ENCODE measurements around the gene MYLK4. TPM values are rescaled to one million over a fixed set of nuclear protein-coding genes. Genes with fewer than 3 reads are reported as not detected.

MYLK4 gene
- total and polyA plus RNA-seq, 9 donors = 0.24 to 0.83 (median 0.50) TPM

GRCh38 chr6:2746557-2747061 is 4.1 kb downstream of the MYLK4 start:
- WGBS, 3 donors = 72 to 80% (median 73%) methylated on average over 7 of the region's 7 CpGs
- no peak for DNase-seq
- H3K4me1 ChIP-seq (ENCODE audit: insufficient read depth) = no peaks in the 10 kb centered on the region
- H3K36me3 ChIP-seq = no peaks in the 10 kb centered on the region
- no peak overlapping the region for H3K4me3 ChIP-seq
- H3K27ac ChIP-seq = no peak overlapping the region
- TF ChIP-seq POLR2A (IDR thresholded peaks at IDR 0.05) (no peak), EP300 (IDR thresholded peaks at IDR 0.05) (no peak)
- TF ChIP-seq, protein P1, sequence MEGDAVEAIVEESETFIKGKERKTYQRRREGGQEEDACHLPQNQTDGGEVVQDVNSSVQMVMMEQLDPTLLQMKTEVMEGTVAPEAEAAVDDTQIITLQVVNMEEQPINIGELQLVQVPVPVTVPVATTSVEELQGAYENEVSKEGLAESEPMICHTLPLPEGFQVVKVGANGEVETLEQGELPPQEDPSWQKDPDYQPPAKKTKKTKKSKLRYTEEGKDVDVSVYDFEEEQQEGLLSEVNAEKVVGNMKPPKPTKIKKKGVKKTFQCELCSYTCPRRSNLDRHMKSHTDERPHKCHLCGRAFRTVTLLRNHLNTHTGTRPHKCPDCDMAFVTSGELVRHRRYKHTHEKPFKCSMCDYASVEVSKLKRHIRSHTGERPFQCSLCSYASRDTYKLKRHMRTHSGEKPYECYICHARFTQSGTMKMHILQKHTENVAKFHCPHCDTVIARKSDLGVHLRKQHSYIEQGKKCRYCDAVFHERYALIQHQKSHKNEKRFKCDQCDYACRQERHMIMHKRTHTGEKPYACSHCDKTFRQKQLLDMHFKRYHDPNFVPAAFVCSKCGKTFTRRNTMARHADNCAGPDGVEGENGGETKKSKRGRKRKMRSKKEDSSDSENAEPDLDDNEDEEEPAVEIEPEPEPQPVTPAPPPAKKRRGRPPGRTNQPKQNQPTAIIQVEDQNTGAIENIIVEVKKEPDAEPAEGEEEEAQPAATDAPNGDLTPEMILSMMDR (IDR thresholded peaks at IDR 0.05) = no peak
- H3K9me3 ChIP-seq = no peaks in the 10 kb centered on the region
- intact Hi-C loops (cut with DNase I) = loop anchor here in 3 of 4 donors (5.0 to 10.0 kb wide), 2 partner anchors 1142 to 1149 kb away; partner anchors contain the start of gene FOXC1 (in 1 of the 3)
- H3K27me3 ChIP-seq = no peaks in the 10 kb centered on the region

DNA sequence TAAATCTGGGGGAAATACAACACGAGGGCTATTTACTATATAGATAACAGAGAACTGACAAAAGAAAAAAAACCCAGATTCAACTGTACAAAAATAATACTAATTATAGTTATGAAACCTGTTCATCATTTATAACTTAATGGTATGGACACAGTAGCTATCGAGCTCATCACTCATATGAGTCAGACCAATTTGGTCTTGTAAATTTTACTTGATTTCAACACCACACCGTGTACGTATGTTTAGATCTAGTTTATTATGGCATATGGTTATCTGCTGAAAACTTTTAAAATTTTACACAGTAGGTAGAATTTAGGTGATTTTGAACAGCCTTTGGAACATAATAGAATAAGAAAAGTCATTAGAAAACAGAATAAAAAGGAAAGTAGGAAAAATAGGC is 5.5 kb downstream of the MYLK4 start:
- Histone ChIP-seq H3K4me3 (no peak overlapping the region), H3K4me1 (ENCODE audit: insufficient read depth) (no peaks in the 10 kb centered on the region), H3K27ac (no peak overlapping the region), H3K36me3 (no peaks in the 10 kb centered on the region), H3K27me3 (no peaks in the 10 kb centered on the region), H3K9me3 (no peaks in the 10 kb centered on the region)
- TF ChIP-seq POLR2A (IDR thresholded peaks at IDR 0.05) (no peak), EP300 (IDR thresholded peaks at IDR 0.05) (no peak)
- TF ChIP-seq, protein P1 (IDR thresholded peaks at IDR 0.05) = no peak
- DNase-seq = no peak
- 88 to 90% (median 90%) methylated on average over 4 of the region's 4 CpGs for whole genome bisulfite sequencing, 3 donors
- intact Hi-C loops (cut with DNase I) = loop anchor here in 3 of 4 donors (5.0 to 10.0 kb wide), 2 partner anchors 1140 to 1148 kb away; partner anchors contain the start of gene FOXC1 (in 1 of the 3)

GRCh38 chr6:2744778-2745177 is 5.9 kb downstream of the MYLK4 start:
- TF ChIP-seq, protein P1 (IDR thresholded peaks at IDR 0.05) = no peak
- TF ChIP-seq EP300 (IDR thresholded peaks at IDR 0.05) (no peak), POLR2A (IDR thresholded peaks at IDR 0.05) (no peak)
- no peak for DNase-seq
- Histone ChIP-seq H3K27me3 (no peaks in the 10 kb centered on the region), H3K4me3 (no peak overlapping the region), H3K4me1 (ENCODE audit: insufficient read depth) (no peaks in the 10 kb centered on the region), H3K27ac (no peak overlapping the region), H3K9me3 (no peaks in the 10 kb centered on the region), H3K36me3 (no peaks in the 10 kb centered on the region)
- intact Hi-C loops (cut with DNase I) = loop anchor here in 3 of 4 donors (5.0 to 10.0 kb wide), 2 partner anchors 1140 to 1147 kb away; partner anchors contain the start of gene FOXC1 (in 1 of the 3)
- WGBS, 3 donors = 88 to 93% (median 90%) methylated on average over 7 to 8 of the region's 8 CpGs

DNA sequence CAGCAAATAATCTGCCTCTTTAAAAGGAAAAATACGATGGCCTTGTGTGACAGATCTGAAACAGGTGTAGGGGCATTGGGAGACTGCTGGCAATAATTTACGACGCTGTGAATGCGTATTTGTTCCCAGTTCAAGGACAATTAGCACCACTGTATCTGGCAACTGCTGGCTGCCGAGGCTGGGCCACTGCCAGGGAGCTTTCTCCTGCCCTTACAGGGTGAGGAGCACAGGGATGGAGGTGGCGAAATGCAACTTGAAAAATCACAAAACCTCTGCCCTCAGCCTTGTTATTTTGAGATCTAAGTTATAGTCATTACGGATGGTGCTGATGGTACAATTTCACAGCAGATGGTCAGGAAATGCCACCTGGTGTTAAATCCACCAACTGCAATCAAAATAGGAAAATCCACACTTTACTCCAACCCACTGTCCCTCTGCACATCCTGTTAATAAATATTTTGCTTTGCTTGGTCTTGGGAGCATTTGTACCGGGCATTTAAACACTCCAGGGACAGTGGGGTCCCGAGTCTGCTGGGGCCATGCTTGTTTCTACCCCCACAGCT is 6.4 kb downstream of the MYLK4 start:
- Histone ChIP-seq H3K27me3 (no peaks in the 10 kb centered on the region), H3K36me3 (no peaks in the 10 kb centered on the region), H3K9me3 (no peaks in the 10 kb centered on the region), H3K27ac (no peak overlapping the region), H3K4me3 (no peak overlapping the region), H3K4me1 (ENCODE audit: insufficient read depth) (no peaks in the 10 kb centered on the region)
- DNase-seq = no peak
- intact Hi-C loops (cut with DNase I) = loop anchor here in 1 of 4 donors (10.0 kb wide), 1 partner anchor 1139 kb away; the partner anchor contains the start of gene FOXC1
- TF ChIP-seq, protein P1 (IDR thresholded peaks at IDR 0.05) = no peak
- no peak for TF ChIP-seq EP300 (IDR thresholded peaks at IDR 0.05)
- TF ChIP-seq POLR2A (IDR thresholded peaks at IDR 0.05) = no peak
- 38 to 55% (median 51%) methylated on average over 9 of the region's 9 CpGs for WGBS, 3 donors
